HEK293T (cell line): ENCODE results near the gene CERS4.

Source experiments
- FOXM1 ChIP-seq: fragments of 450-650 bp; IDR thresholded peaks from 2 replicates; pipeline ENCODE4 v1.6.1; 2017; ENCODE audit warnings: mild to moderate bottlenecking, borderline replicate concordance
- SP1 ChIP-seq: fragments of 450-650 bp; IDR thresholded peaks from 2 replicates; pipeline ENCODE4 v1.6.1; 2017
- SUZ12 ChIP-seq: fragments of 450-650 bp; IDR thresholded peaks from 2 replicates; pipeline ENCODE4 v1.6.1; 2016; ENCODE audit warnings: mild to moderate bottlenecking
- TF ChIP-seq, protein P1 (sequence below): fragments of 450-650 bp; IDR thresholded peaks from 2 replicates; pipeline ENCODE4 v1.6.1; 2016

DNA sequence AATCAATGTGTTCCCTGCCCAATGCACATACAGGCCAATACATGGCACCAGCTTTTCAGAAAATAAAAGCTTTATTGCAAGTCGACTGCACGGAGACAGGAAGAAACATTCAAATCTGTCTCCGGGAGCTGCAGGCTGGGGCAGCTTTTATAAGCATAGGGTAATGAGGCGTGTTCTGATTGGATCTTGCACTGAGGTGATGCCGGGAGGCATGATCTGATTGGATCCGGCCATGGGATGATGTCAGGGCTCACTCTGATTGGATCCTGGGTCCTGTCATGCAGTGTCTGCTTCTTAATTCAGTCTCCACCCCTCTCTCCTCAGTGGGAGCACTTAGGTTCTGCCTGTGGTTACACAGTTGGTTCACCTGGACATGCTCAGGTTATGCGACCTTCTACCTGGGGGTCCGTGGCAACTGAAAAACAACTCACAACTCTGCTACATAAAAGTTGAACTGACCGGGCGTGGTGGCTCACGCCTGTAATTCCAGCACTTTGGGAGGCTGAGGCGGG is 48.0 kb upstream of the CERS4 start:
- no peak for TF ChIP-seq SUZ12
- TF ChIP-seq, protein P1, sequence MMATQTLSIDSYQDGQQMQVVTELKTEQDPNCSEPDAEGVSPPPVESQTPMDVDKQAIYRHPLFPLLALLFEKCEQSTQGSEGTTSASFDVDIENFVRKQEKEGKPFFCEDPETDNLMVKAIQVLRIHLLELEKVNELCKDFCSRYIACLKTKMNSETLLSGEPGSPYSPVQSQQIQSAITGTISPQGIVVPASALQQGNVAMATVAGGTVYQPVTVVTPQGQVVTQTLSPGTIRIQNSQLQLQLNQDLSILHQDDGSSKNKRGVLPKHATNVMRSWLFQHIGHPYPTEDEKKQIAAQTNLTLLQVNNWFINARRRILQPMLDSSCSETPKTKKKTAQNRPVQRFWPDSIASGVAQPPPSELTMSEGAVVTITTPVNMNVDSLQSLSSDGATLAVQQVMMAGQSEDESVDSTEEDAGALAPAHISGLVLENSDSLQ: peak; percentile 82
- TF ChIP-seq FOXM1: no peak
- TF ChIP-seq SP1: no peak
